GM12878 (cell line): ENCODE measurements around the gene COPB1. TPM values are rescaled to one million over a fixed set of nuclear protein-coding genes. Genes with fewer than 3 reads are reported as not detected.

ENCODE experiments used
- ATAC-seq: fragments of 200-7000 bp; cut with Tn5 transposase; 3 replicates; pipeline ENCODE4 v1.9.1; 2020; ENCODE audit warnings: mild to moderate bottlenecking, moderate library complexity
- BruUV-seq: library from RNA; stranded (reverse); fragments of 400-500 nt; replicated peaks from 2 replicates; lab custom pipeline; 2021; lab: Mats Ljungman, UMichigan
- CTCF ChIA-PET: fragments of 300-600 bp; sonication (Branson Sonifier 250); formaldehyde crosslinking; extraction: SDS; loops from one replicate; lab custom pipeline; 2021; ENCODE audit warnings: inconsistent platforms; lab: Yijun Ruan, JAX
- POLR2A ChIA-PET: fragments of 350-600 bp; formaldehyde crosslinking; extraction: SDS; loops from one replicate; lab custom pipeline; 2021; ENCODE audit warnings: inconsistent platforms; lab: Charles Lee
- RAD21 ChIA-PET: fragments of 300-600 bp; sonication (Branson Sonifier 250); formaldehyde crosslinking; loops from one replicate; lab custom pipeline; 2023; ENCODE audit warnings: antibody characterized with exemption; ENCODE audit not compliant: unreplicated experiment; lab: Charles Lee
- SMC1A ChIA-PET: fragments of 300-600 bp; sonication (Branson Sonifier 250); formaldehyde crosslinking; loops from one replicate; lab custom pipeline; 2023; ENCODE audit not compliant: unreplicated experiment, uncharacterized antibody; lab: Charles Lee
- DNase-seq: peaks from one replicate; pipeline ENCODE4 v3.0.0-alpha.2; 2011; ENCODE audit warnings: low read depth, low spot score
- FAIRE-seq: peaks from 3 replicates; lab custom pipeline; 2011; peaks lifted over from hg19 to GRCh38; lab: Jason Lieb, UNC
- H2AFZ ChIP-seq: 2 replicates; pipeline ENCODE4 v1.6.0; 2011; ENCODE audit warnings: low read depth, low read length, control low read depth; ENCODE audit not compliant: control insufficient read depth
- H3K27ac ChIP-seq: 2 replicates; pipeline ENCODE4 v1.5.1; 2011; ENCODE audit warnings: control low read depth; ENCODE audit not compliant: control insufficient read depth, insufficient read depth
- H3K27me3 ChIP-seq, 2 experiments: replicated peaks in 1 of 2; 2 replicates each; pipeline versions ENCODE4 v1.6.0 to v1.6.1; 2011; ENCODE audit warnings: low read length in 1 of 2; ENCODE audit not compliant: control insufficient read depth in 2 of 2, insufficient read depth in 2 of 2
- H3K36me3 ChIP-seq, 2 experiments: 2 replicates each; pipeline ENCODE4 v1.5.1; 2011; ENCODE audit warnings: low read length in 1 of 2; ENCODE audit not compliant: control insufficient read depth in 2 of 2, insufficient read depth in 2 of 2
- H3K4me1 ChIP-seq: 2 replicates; pipeline ENCODE4 v1.6.1; 2011; ENCODE audit warnings: mild to moderate bottlenecking, low read length, moderate library complexity, mixed read lengths; ENCODE audit not compliant: control insufficient read depth, insufficient read depth
- H3K4me2 ChIP-seq: 2 replicates; pipeline ENCODE4 v1.6.0; 2011; ENCODE audit warnings: control low read depth; ENCODE audit not compliant: control insufficient read depth, insufficient read depth
- H3K4me3 ChIP-seq: fragments of 200-600 bp; sonication (generic); 2 replicates; pipeline ENCODE4 v1.5.1; 2016
- H3K79me2 ChIP-seq: 2 replicates; pipeline ENCODE4 v1.6.0; 2011; ENCODE audit warnings: low read length; ENCODE audit not compliant: control insufficient read depth, insufficient read depth
- H3K9ac ChIP-seq: 2 replicates; pipeline ENCODE4 v1.8.0; 2011; ENCODE audit warnings: low read length, control low read depth, mixed read lengths; ENCODE audit not compliant: control insufficient read depth, insufficient read depth
- H3K9me3 ChIP-seq: replicated peaks from 3 replicates; pipeline ENCODE4 v1.5.1; 2011; ENCODE audit warnings: mild to moderate bottlenecking, low read length; ENCODE audit not compliant: control insufficient read depth, insufficient read depth
- H4K20me1 ChIP-seq: 2 replicates; pipeline ENCODE4 v1.6.0; 2011; ENCODE audit not compliant: control insufficient read depth, insufficient read depth
- CEBPB ChIP-seq, 2 experiments: fragments of 150-350 bp in 1 of 2; IDR thresholded peaks; 2 replicates each; pipeline ENCODE4 v1.6.1; 2012 to 2014; ENCODE audit warnings: low read depth in 2 of 2, low read length in 2 of 2, borderline replicate concordance in 1 of 2, inconsistent platforms in 1 of 2
- EED ChIP-seq: sonication (generic); IDR thresholded peaks from 2 replicates; pipeline ENCODE4 v1.6.1; 2016; ENCODE audit warnings: antibody characterized with exemption, low read depth
- HCFC1 ChIP-seq: fragments of 150-350 bp; IDR thresholded peaks from 2 replicates; pipeline ENCODE4 v1.6.1; 2014; ENCODE audit warnings: low read length
- MXI1 ChIP-seq: fragments of 150-350 bp; IDR thresholded peaks from 2 replicates; pipeline ENCODE4 v1.6.1; 2011; ENCODE audit warnings: low read depth, mild to moderate bottlenecking, inconsistent platforms, low read length, improper control_type of control experiment
- NBN ChIP-seq: fragments of 450-650 bp; IDR thresholded peaks from 2 replicates; pipeline ENCODE4 v1.6.1; 2016
- NFIC ChIP-seq: IDR thresholded peaks from 2 replicates; pipeline ENCODE4 v1.6.1; 2012; ENCODE audit warnings: low read depth, mild to moderate bottlenecking, inconsistent platforms, low read length, moderate library complexity
- PML ChIP-seq: IDR thresholded peaks from 2 replicates; pipeline ENCODE4 v1.6.1; 2012; ENCODE audit warnings: low read length, inconsistent platforms
- POLR2A ChIP-seq: IDR thresholded peaks from 2 replicates; pipeline ENCODE4 v1.6.1; 2011; ENCODE audit warnings: low read depth, mild to moderate bottlenecking, low read length
- RFX5 ChIP-seq: IDR thresholded peaks from 2 replicates; pipeline ENCODE4 v1.6.1; 2011; ENCODE audit warnings: low read depth, low read length, improper control_type of control experiment
- SREBF1 ChIP-seq: IDR thresholded peaks from 2 replicates; pipeline ENCODE4 v1.6.1; 2012; ENCODE audit warnings: mild to moderate bottlenecking, low read length
- TCF7 ChIP-seq: IDR thresholded peaks from 2 replicates; pipeline ENCODE4 v1.6.1; 2014; ENCODE audit warnings: antibody characterized with exemption, borderline replicate concordance
- YY1 ChIP-seq: IDR thresholded peaks from 2 replicates; pipeline ENCODE4 v1.6.1; 2011; ENCODE audit warnings: low read depth, mild to moderate bottlenecking, low read length
- ZBED1 ChIP-seq: IDR thresholded peaks from 2 replicates; pipeline ENCODE4 v1.6.1; 2016; ENCODE audit warnings: borderline replicate concordance
- ZBTB11 ChIP-seq: fragments of 450-650 bp; formaldehyde crosslinking; IDR thresholded peaks from 2 replicates; pipeline ENCODE4 v1.5.0; 2022; ENCODE audit warnings: mild to moderate bottlenecking, missing genetic modification characterization
- ZNF592 ChIP-seq: fragments of 450-650 bp; IDR thresholded peaks from 2 replicates; pipeline ENCODE4 v1.6.1; 2017; ENCODE audit warnings: mild to moderate bottlenecking, moderate library complexity
- WGBS: methylation state at CpG from one replicate; pipeline ENCODE4 v1.1.6; 2016; ENCODE audit warnings: low lambda C conversion rate; ENCODE audit not compliant: insufficient replicate concordance, insufficient coverage; ENCODE audit errors: missing lambda C conversion rate; 5-methylcytosine and 5-hydroxymethylcytosine counted together
- in situ Hi-C: fragments of 300-500 bp; cut with MboI; formaldehyde crosslinking; loops from 9 replicates; pipeline ENCODE4 v1.14.3; 2018; ENCODE audit warnings: mixed read lengths
- intact Hi-C: fragments of 100-400 bp; cut with micrococcal nuclease; formaldehyde crosslinking; loops from one replicate; pipeline ENCODE4 v1.14.2; 2022; ENCODE audit not compliant: unreplicated experiment
- polyA plus RNA-seq, 11 experiments: library from polyadenylated mRNA; depleted of rRNA in 4 of 11; unstranded in 6 of 11; stranded (reverse) in 5 of 11; fragments of >200 nt; fragmentation: Nextera tagmentation in 4 of 11; fragmentation: Illumina TruSeq in 1 of 11; extraction: Ambion mirVana in 4 of 11; extraction: Trizol in 1 of 11; gene quantifications; 1 replicate in 1 of 11; 2 replicates in 10 of 11; pipeline versions ENCODE4 v1.2.1 to v1.2.3, GENCODE V29; 2011 to 2016; ENCODE audit warnings: inconsistent platforms in 2 of 11, missing spikeins in 2 of 11, low read depth in 1 of 11
- total RNA-seq, 4 experiments: library from RNA; depleted of rRNA in 3 of 4; stranded (reverse); fragments of >200 nt in 3 of 4; fragmentation: Illumina TruSeq in 1 of 4; extraction: Trizol in 1 of 4; gene quantifications; 2 replicates each; pipeline versions ENCODE4 v1.2.1 to v1.2.3, GENCODE V29; 2013 to 2021
- TF ChIP-seq, protein P1 (sequence below): fragments of 450-650 bp; IDR thresholded peaks from 2 replicates; pipeline ENCODE4 v1.6.1; 2017; ENCODE audit warnings: low read depth, mild to moderate bottlenecking, moderate library complexity

The COPB1 gene
- total and polyA plus RNA-seq, 10 of the 15 experiments (the other 5 are each of a cell fraction or from before 2014, with no cell fraction given) = 67.0 to 149 (median 109) TPM

- Histone ChIP-seq H2AFZ (peak overlapping the region; percentile 86), H3K79me2 (peaks cover 27% of the 10 kb centered on the region), H3K9me3 (no peaks in the 10 kb centered on the region), H3K4me3 (peak overlapping the region; percentile 89), H3K27me3 (no peaks in the 10 kb centered on the region), H3K9ac (peak overlapping the region; percentile 82), H3K4me2 (peak overlapping the region; percentile 79), H3K4me1 (no peaks in the 10 kb centered on the region), H3K36me3 (peaks cover 1 to 9% of the 10 kb centered on the region in 2 experiments; a peak in 3 of 4 replicates), H3K27ac (peak overlapping the region; percentile 87), H4K20me1 (no peaks in the 10 kb centered on the region)
- FAIRE-seq (no peak), DNase-seq (peak; percentile 30), ATAC-seq (peak; percentile 82)
- in situ Hi-C loops (no loop called here), intact Hi-C loops (no loop called here)
- ChIA-PET CTCF (interaction anchor here (0.8 to 2.3 kb wide), 5 partner anchors 17 to 195 kb away, joined by 3 to 5 read pairs (median 3); partner anchors contain the start of gene PSMA1), RAD21 (interaction anchor here (1.8 to 2.4 kb wide), 2 partner anchors 20 to 45 kb away, joined by 5 to 21 read pairs; partner anchors contain the start of gene PSMA1), SMC1A (interaction anchor here (0.9 to 1.9 kb wide), 12 partner anchors 8 to 200 kb away, joined by 3 to 11 read pairs (median 4); partner anchors contain the start of gene PSMA1), POLR2A (interaction anchor here (0.5 to 3.6 kb wide), 8 partner anchors 15 to 828 kb away, joined by 3 to 34 read pairs (median 6); partner anchors contain the start of gene PSMA1)
- TSS peak; percentile 84 for BruUV-seq
- WGBS = under 1% methylated on average over 6 of the region's 6 CpGs
- TF ChIP-seq NBN (no peak), POLR2A (no peak), TCF7 (no peak), PML (no peak), CEBPB (IDR thresholded peaks at IDR 0.05; ENCODE audit: borderline replicate concordance in 1 of 2, low read depth in 2 of 2, low read length in 2 of 2) (no peak), EED (no peak), RFX5 (no peak), ZBTB11 (CRISPR knock-in tag) (no peak), ZNF592 (no peak), NFIC (no peak), SREBF1 (no peak), HCFC1 (no peak), ZBED1 (0 out of 2 replicates have a peak, but pooled peaks have one; percentile 5), YY1 (0 out of 2 replicates have a peak, but pooled peaks have one; percentile 37), MXI1 (0 out of 2 replicates have a peak, but pooled peaks have one; percentile 54)
- TF ChIP-seq, protein P1, sequence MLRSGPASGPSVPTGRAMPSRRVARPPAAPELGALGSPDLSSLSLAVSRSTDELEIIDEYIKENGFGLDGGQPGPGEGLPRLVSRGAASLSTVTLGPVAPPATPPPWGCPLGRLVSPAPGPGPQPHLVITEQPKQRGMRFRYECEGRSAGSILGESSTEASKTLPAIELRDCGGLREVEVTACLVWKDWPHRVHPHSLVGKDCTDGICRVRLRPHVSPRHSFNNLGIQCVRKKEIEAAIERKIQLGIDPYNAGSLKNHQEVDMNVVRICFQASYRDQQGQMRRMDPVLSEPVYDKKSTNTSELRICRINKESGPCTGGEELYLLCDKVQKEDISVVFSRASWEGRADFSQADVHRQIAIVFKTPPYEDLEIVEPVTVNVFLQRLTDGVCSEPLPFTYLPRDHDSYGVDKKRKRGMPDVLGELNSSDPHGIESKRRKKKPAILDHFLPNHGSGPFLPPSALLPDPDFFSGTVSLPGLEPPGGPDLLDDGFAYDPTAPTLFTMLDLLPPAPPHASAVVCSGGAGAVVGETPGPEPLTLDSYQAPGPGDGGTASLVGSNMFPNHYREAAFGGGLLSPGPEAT = peak; percentile 70; the same call in 1 of the 2 replicates
Observed at GRCh38 chr11:14500181-14500651, 605 bp upstream of the COPB1 start.
